Astrocyte (in vitro differentiated cells and primary cell): Measurements from ENCODE around the gene C1orf21. TPM values are rescaled to one million over a fixed set of nuclear protein-coding genes. Genes with fewer than 3 reads are reported as not detected.

Experiments used
- DNase-seq: peaks from one replicate; pipeline ENCODE4 v3.0.0-alpha.2; 2010; ENCODE audit warnings: low read depth
- FAIRE-seq: peaks from 2 replicates; lab custom pipeline; 2011; peaks lifted over from hg19 to GRCh38; lab: Jason Lieb, UNC
- H2AFZ ChIP-seq: 2 replicates; pipeline ENCODE4 v1.6.0; 2012; ENCODE audit warnings: low read depth, low read length, inconsistent platforms
- H3K27ac ChIP-seq: 2 replicates; pipeline ENCODE4 v1.5.1; 2011; ENCODE audit warnings: low read depth, low read length, inconsistent platforms
- H3K27me3 ChIP-seq: 2 replicates; pipeline ENCODE4 v1.6.0; 2011; ENCODE audit warnings: low read length, inconsistent platforms; ENCODE audit not compliant: insufficient read depth
- H3K36me3 ChIP-seq: 2 replicates; pipeline ENCODE4 v1.5.1; 2011; ENCODE audit warnings: low read length, inconsistent platforms; ENCODE audit not compliant: insufficient read depth
- H3K4me1 ChIP-seq: 2 replicates; pipeline ENCODE4 v1.5.1; 2011; ENCODE audit warnings: low read length, inconsistent platforms; ENCODE audit not compliant: insufficient read depth
- H3K4me2 ChIP-seq: 2 replicates; pipeline ENCODE4 v1.6.0; 2012; ENCODE audit warnings: low read length, inconsistent platforms
- H3K4me3 ChIP-seq: 2 replicates; pipeline ENCODE4 v1.5.1; 2011; ENCODE audit warnings: low read depth, mild to moderate bottlenecking, low read length, inconsistent platforms; ENCODE audit not compliant: insufficient read depth
- H3K79me2 ChIP-seq: 2 replicates; pipeline ENCODE4 v1.6.0; 2012; ENCODE audit warnings: mild to moderate bottlenecking, low read length, inconsistent platforms; ENCODE audit not compliant: insufficient read depth
- H3K9ac ChIP-seq: 2 replicates; pipeline ENCODE4 v1.6.0; 2012; ENCODE audit warnings: mild to moderate bottlenecking, low read length, inconsistent platforms
- H3K9me3 ChIP-seq: 2 replicates; pipeline ENCODE4 v1.5.1; 2012; ENCODE audit warnings: low read depth, mild to moderate bottlenecking, low read length, inconsistent platforms; ENCODE audit not compliant: insufficient read depth
- H4K20me1 ChIP-seq: 2 replicates; pipeline ENCODE4 v1.6.0; 2012; ENCODE audit warnings: low read length, inconsistent platforms; ENCODE audit not compliant: insufficient read depth
- H3K27ac Mint-ChIP-seq: one replicate; pipeline ENCODE4 v1.8.0; 2021; ENCODE audit warnings: mild to moderate bottlenecking, mixed read lengths; ENCODE audit not compliant: unreplicated experiment
- H3K27me3 Mint-ChIP-seq: one replicate; pipeline ENCODE4 v1.8.0; 2021; ENCODE audit warnings: low read depth, mixed read lengths; ENCODE audit not compliant: unreplicated experiment
- H3K36me3 Mint-ChIP-seq: one replicate; pipeline ENCODE4 v1.8.0; 2021; ENCODE audit warnings: low read depth, mixed read lengths; ENCODE audit not compliant: unreplicated experiment
- H3K4me1 Mint-ChIP-seq: one replicate; pipeline ENCODE4 v1.8.0; 2021; ENCODE audit warnings: low read depth, mixed read lengths; ENCODE audit not compliant: unreplicated experiment
- H3K4me3 Mint-ChIP-seq: one replicate; pipeline ENCODE4 v1.8.0; 2021; ENCODE audit warnings: mild to moderate bottlenecking, moderate library complexity, mixed read lengths; ENCODE audit not compliant: unreplicated experiment
- H3K9me3 Mint-ChIP-seq: one replicate; pipeline ENCODE4 v1.8.0; 2021; ENCODE audit warnings: mild to moderate bottlenecking, mixed read lengths; ENCODE audit not compliant: unreplicated experiment
- EZH2 ChIP-seq: IDR thresholded peaks from 2 replicates; pipeline ENCODE4 v1.6.1; 2012; ENCODE audit warnings: mild to moderate bottlenecking, low read length, inconsistent platforms; ENCODE audit not compliant: insufficient read depth
- total RNA-seq: library from RNA; stranded (reverse); gene quantifications from 2 replicates; pipeline ENCODE4 v1.2.1, GENCODE V29; 2021
- TF ChIP-seq, protein P1 (sequence below): IDR thresholded peaks from 2 replicates; pipeline ENCODE4 v1.5.1; 2011; ENCODE audit warnings: low read depth, mild to moderate bottlenecking, inconsistent platforms, low read length, moderate library complexity; ENCODE audit not compliant: insufficient read depth

The C1orf21 gene
- total RNA-seq, 1 donor from 2014 or later = 15.1 TPM

GRCh38 chr1:184487531-184488193, 100.8 kb downstream of the C1orf21 start:
- no peaks in the 10 kb centered on the region for H3K9me3 Mint-ChIP-seq
- TF ChIP-seq, protein P1, sequence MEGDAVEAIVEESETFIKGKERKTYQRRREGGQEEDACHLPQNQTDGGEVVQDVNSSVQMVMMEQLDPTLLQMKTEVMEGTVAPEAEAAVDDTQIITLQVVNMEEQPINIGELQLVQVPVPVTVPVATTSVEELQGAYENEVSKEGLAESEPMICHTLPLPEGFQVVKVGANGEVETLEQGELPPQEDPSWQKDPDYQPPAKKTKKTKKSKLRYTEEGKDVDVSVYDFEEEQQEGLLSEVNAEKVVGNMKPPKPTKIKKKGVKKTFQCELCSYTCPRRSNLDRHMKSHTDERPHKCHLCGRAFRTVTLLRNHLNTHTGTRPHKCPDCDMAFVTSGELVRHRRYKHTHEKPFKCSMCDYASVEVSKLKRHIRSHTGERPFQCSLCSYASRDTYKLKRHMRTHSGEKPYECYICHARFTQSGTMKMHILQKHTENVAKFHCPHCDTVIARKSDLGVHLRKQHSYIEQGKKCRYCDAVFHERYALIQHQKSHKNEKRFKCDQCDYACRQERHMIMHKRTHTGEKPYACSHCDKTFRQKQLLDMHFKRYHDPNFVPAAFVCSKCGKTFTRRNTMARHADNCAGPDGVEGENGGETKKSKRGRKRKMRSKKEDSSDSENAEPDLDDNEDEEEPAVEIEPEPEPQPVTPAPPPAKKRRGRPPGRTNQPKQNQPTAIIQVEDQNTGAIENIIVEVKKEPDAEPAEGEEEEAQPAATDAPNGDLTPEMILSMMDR = no peak
- no peak overlapping the region for H3K4me3 Mint-ChIP-seq
- Histone ChIP-seq H3K4me2 (no peak overlapping the region), H4K20me1 (no peaks in the 10 kb centered on the region), H3K79me2 (no peaks in the 10 kb centered on the region), H3K27me3 (no peaks in the 10 kb centered on the region), H3K9ac (no peak overlapping the region), H3K9me3 (no peaks in the 10 kb centered on the region), H3K4me1 (peaks cover 8% of the 10 kb centered on the region), H3K36me3 (no peaks in the 10 kb centered on the region), H3K4me3 (no peak overlapping the region), H3K27ac (no peak overlapping the region), H2AFZ (no peak overlapping the region)
- H3K27ac Mint-ChIP-seq = no peak overlapping the region
- H3K36me3 Mint-ChIP-seq = no peaks in the 10 kb centered on the region
- peaks cover 34% of the 10 kb centered on the region for H3K4me1 Mint-ChIP-seq
- FAIRE-seq = no peak
- no peak for DNase-seq
- no peaks in the 10 kb centered on the region for H3K27me3 Mint-ChIP-seq

- Histone ChIP-seq H3K4me1 (peaks cover 8% of the 10 kb centered on the region), H3K27ac (no peak overlapping the region), H3K27me3 (no peaks in the 10 kb centered on the region), H3K9me3 (no peaks in the 10 kb centered on the region), H3K79me2 (no peaks in the 10 kb centered on the region), H2AFZ (no peak overlapping the region), H3K4me2 (no peak overlapping the region), H3K36me3 (no peaks in the 10 kb centered on the region), H3K9ac (no peak overlapping the region), H3K4me3 (no peak overlapping the region), H4K20me1 (no peaks in the 10 kb centered on the region)
- no peaks in the 10 kb centered on the region for H3K36me3 Mint-ChIP-seq
- no peak overlapping the region for H3K4me3 Mint-ChIP-seq
- TF ChIP-seq EZH2 = no peak
- TF ChIP-seq, protein P1 = no peak
- FAIRE-seq (no peak), DNase-seq (no peak)
- no peak overlapping the region for H3K27ac Mint-ChIP-seq
- H3K4me1 Mint-ChIP-seq = peaks cover 29% of the 10 kb centered on the region
- no peaks in the 10 kb centered on the region for H3K27me3 Mint-ChIP-seq
- H3K9me3 Mint-ChIP-seq = no peaks in the 10 kb centered on the region
Observed at GRCh38 chr1:184489908-184490307, 103.1 kb downstream of the C1orf21 start.

- TF ChIP-seq, protein P1 = no peak
- TF ChIP-seq EZH2 = no peak
- no peak overlapping the region for H2AFZ ChIP-seq
- H3K9me3 Mint-ChIP-seq = no peaks in the 10 kb centered on the region
- no peak for DNase-seq
- no peak overlapping the region for H3K4me3 Mint-ChIP-seq
- H3K36me3 Mint-ChIP-seq = no peaks in the 10 kb centered on the region
- no peak for FAIRE-seq
- peaks cover 20% of the 10 kb centered on the region for H3K4me1 Mint-ChIP-seq
- H3K27ac Mint-ChIP-seq = peak overlapping the region; percentile 35
- H3K4me1 ChIP-seq = peaks cover 8% of the 10 kb centered on the region
- no peaks in the 10 kb centered on the region for H3K27me3 Mint-ChIP-seq
- H3K36me3 ChIP-seq = no peaks in the 10 kb centered on the region
- H3K27me3 ChIP-seq = no peaks in the 10 kb centered on the region
- no peak overlapping the region for H3K27ac ChIP-seq
- H3K4me2 ChIP-seq = no peak overlapping the region
- H3K79me2 ChIP-seq = no peaks in the 10 kb centered on the region
- H3K4me3 ChIP-seq = no peak overlapping the region
- no peak overlapping the region for H3K9ac ChIP-seq
- no peaks in the 10 kb centered on the region for H3K9me3 ChIP-seq
- H4K20me1 ChIP-seq = no peaks in the 10 kb centered on the region
Observed at GRCh38 chr1:184492536-184492935, 105.7 kb downstream of the C1orf21 start.
